Right atrium auricular region (tissue), 2 donors: ENCODE results near the gene PXMP4. TPM values are rescaled to one million over a fixed set of nuclear protein-coding genes. Genes with fewer than 3 reads are reported as not detected.

Source experiments
- DNase-seq: peaks from one replicate; pipeline ENCODE4 v3.0.0-alpha.2; 2019; ENCODE audit warnings: low spot score
- H3K27ac ChIP-seq, 2 donors: fragments of 200-600 bp; sonication (generic); 1 replicate in 1 of 2; 2 replicates in 1 of 2; pipeline ENCODE4 v1.5.1; 2016 to 2019
- H3K27me3 ChIP-seq, 2 donors: fragments of 200-600 bp; sonication (generic); one replicate each; pipeline versions ENCODE4 v1.5.1 to v1.6.0; 2017 to 2019
- H3K36me3 ChIP-seq: fragments of 200-600 bp; sonication (generic); one replicate; pipeline ENCODE4 v1.5.1; 2016
- H3K4me1 ChIP-seq, 2 donors: fragments of 200-600 bp; sonication (generic); one replicate each; pipeline versions ENCODE4 v1.5.1 to v1.6.0; 2017 to 2019
- H3K4me3 ChIP-seq, 2 donors: fragments of 200-600 bp; sonication (generic); 1 replicate in 1 of 2; 2 replicates in 1 of 2; pipeline ENCODE4 v1.5.1; 2017 to 2019; ENCODE audit warnings: mild to moderate bottlenecking in 1 of 2, moderate library complexity in 1 of 2
- H3K9me3 ChIP-seq, 2 donors: fragments of 200-600 bp; sonication (generic); one replicate each; pipeline ENCODE4 v1.5.1; 2019
- CTCF ChIP-seq, 2 donors: fragments of 200-600 bp; sonication (generic); IDR thresholded peaks; one replicate each; pipeline ENCODE4 v1.5.1; 2019; ENCODE audit warnings: antibody characterized with exemption in 2 of 2
- total RNA-seq, 2 donors: library from RNA; depleted of rRNA; stranded (reverse); fragments of >200 nt; gene quantifications; one replicate each; pipeline ENCODE4 v1.1.0, GENCODE V29; 2016

Gene PXMP4
- total RNA-seq, 2 donors from 2014 or later, result 4.5 to 9.8 TPM

GRCh38 chr20:33727115-33727479 lies 7.0 kb upstream of the PXMP4 start:
- no peaks in the 10 kb centered on the region for H3K9me3 ChIP-seq
- H3K27ac ChIP-seq, result no peak overlapping the region
- TF ChIP-seq CTCF (IDR thresholded peaks at IDR 0.05), result no peak

GRCh38 chr20:33725607-33726264 lies 5.6 kb upstream of the PXMP4 start:
- no peaks in the 10 kb centered on the region for H3K4me1 ChIP-seq
- no peak for TF ChIP-seq CTCF (IDR thresholded peaks at IDR 0.05)
- H3K27me3 ChIP-seq, result no peaks in the 10 kb centered on the region
- no peak for DNase-seq
- H3K36me3 ChIP-seq, result no peaks in the 10 kb centered on the region
- no peak overlapping the region for H3K4me3 ChIP-seq
- H3K27ac ChIP-seq, result no peak overlapping the region
- no peaks in the 10 kb centered on the region for H3K9me3 ChIP-seq

More at GRCh38 chr20:33727115-33727479, 7.0 kb upstream of the PXMP4 start:
- Histone ChIP-seq H3K4me3 (no peak overlapping the region), H3K4me1 (peaks cover 0 to 8% of the 10 kb centered on the region in 2 donors), H3K27me3 (no peaks in the 10 kb centered on the region), H3K36me3 (no peaks in the 10 kb centered on the region)
- no peak for DNase-seq

DNA sequence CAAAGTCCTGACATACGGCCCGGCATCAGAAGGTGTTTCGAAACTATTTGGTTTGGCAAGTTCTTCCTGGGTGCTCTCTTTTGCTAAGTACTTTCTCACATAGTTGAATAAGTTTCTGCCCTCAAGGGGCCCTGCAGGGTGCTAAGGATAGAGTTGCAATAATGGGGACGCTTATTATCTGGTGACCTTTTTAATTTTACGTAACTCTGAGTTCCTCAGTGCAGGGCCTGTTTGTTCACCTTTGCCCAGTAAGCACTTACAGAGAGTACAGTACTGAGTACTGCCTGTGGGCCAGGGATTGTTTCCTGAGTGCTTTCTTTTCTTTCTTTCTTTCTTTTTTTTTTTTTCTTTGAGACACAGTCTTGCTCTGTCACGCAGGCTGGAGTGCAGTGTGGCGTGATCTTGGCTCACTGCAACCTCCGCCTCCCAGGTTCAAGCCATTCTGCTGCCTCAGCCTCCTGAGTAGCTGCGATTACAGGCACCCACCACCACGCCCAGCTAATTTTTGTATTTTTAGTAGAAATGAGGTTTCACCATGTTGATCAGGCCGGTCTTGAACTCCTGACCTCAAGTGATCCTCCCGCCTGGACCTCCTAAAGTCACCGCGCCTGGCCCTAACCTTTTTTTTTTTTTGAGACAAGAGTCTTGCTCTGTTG lies 4.5 kb upstream of the PXMP4 start:
- no peak for DNase-seq
- TF ChIP-seq CTCF (IDR thresholded peaks at IDR 0.05), result no peak
- Histone ChIP-seq H3K36me3 (no peaks in the 10 kb centered on the region), H3K4me3 (no peak overlapping the region), H3K4me1 (peaks cover 0 to 2% of the 10 kb centered on the region in 2 donors), H3K9me3 (no peaks in the 10 kb centered on the region), H3K27ac (no peak overlapping the region), H3K27me3 (no peaks in the 10 kb centered on the region)

GRCh38 chr20:33721391-33722140 lies 1.5 kb upstream of the PXMP4 start:
- no peaks in the 10 kb centered on the region for H3K9me3 ChIP-seq
- no peak overlapping the region for H3K27ac ChIP-seq
- no peak overlapping the region for H3K4me3 ChIP-seq
- no peak for TF ChIP-seq CTCF (IDR thresholded peaks at IDR 0.05)
- H3K27me3 ChIP-seq, result no peaks in the 10 kb centered on the region
- no peak for DNase-seq
- peaks cover 0 to 12% of the 10 kb centered on the region in 2 donors for H3K4me1 ChIP-seq
- H3K36me3 ChIP-seq, result no peaks in the 10 kb centered on the region

DNA sequence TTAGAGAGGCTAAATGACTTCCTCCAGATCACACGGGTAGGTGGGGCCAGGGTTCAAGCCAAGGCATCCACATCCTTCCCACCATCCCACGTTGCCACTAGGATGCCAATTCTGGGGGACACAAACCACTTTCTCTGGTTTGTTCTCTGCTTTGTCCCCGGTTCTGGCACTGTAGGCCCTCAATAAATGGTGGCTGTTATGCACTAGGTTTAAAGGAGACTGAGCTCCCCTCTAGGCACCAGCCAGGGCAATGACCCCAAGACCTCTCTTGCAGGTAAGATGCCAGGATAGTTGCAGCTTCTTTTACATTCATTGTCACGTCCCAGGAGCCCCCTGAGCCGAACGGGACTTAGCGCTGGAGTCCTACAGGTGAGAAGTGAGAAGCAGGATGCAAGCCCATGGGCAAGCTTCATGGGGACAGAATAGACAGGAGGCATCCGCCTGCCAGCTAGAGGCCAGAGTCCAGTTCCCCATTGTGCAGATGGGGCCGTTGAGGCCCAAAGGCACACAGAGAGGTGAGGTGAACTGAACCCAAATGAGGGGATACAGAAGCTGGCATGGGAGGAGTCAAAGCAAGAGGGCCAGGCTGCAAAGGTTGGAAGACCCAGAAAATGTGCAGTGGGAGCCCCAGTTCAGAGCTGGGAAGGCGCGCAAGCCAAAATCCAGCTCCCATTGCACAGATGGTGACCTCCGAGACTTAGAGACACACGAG lies 677 bp downstream of the PXMP4 start:
- TF ChIP-seq CTCF (IDR thresholded peaks at IDR 0.05), result no peak
- Histone ChIP-seq H3K4me1 (peaks cover 0 to 12% of the 10 kb centered on the region in 2 donors), H3K27me3 (no peaks in the 10 kb centered on the region), H3K36me3 (peaks cover 1% of the 10 kb centered on the region), H3K27ac (peak overlapping the region; percentile 69 to 72), H3K4me3 (peak overlapping the region; percentile 86 to 90), H3K9me3 (no peaks in the 10 kb centered on the region)
- no peak for DNase-seq
